SK-N-MC (cell line): Measurements from ENCODE around the gene GID4.

Source experiments
- EZH2 ChIP-seq: fragments of 200-600 bp; sonication (generic); IDR thresholded peaks from one replicate; pipeline ENCODE4 v1.6.1; 2017; ENCODE audit warnings: antibody characterized with exemption
- FOXP2 ChIP-seq: optimal IDR thresholded peaks from 2 replicates; pipeline ENCODE3; 2011; ENCODE audit warnings: mild to moderate bottlenecking, moderate library complexity; ENCODE audit not compliant: insufficient read depth; ENCODE audit errors: extremely low read length, control extremely low read depth
- POLR2AphosphoS5 ChIP-seq: IDR thresholded peaks from 2 replicates; pipeline ENCODE4 v1.6.1; 2012; ENCODE audit warnings: mild to moderate bottlenecking, low read depth, low read length, borderline replicate concordance

GRCh38 chr17:18039535-18040260, 490 bp downstream of the GID4 start:
- TF ChIP-seq EZH2 (no peak), POLR2AphosphoS5 (no peak), FOXP2 (no peak)
